ENCODE data around the gene CAMP. TPM values are rescaled to one million over a fixed set of nuclear protein-coding genes. Genes with fewer than 3 reads are reported as not detected.

The CAMP gene
- polyA plus RNA-seq, 1 donor from 2014 or later = not detected

GRCh38 chr3:48238531-48239085 is 15.3 kb downstream of the CAMP start:
- Histone ChIP-seq H3K9ac (ENCODE audit: low read length) (no peak overlapping the region), H3K4me3 (ENCODE audit: low read length) (no peak overlapping the region), H3F3A (ENCODE audit: insufficient read depth, low read length, poor library complexity, severe bottlenecking) (no peaks in the 10 kb centered on the region), H4K20me1 (ENCODE audit: insufficient read depth) (no peaks in the 10 kb centered on the region), H3K79me2 (replicated peaks; ENCODE audit: insufficient read depth, low read length) (peaks cover 4% of the 10 kb centered on the region), H3K9me2 (ENCODE audit: insufficient read depth, low read length) (no peaks in the 10 kb centered on the region), H2AFZ (ENCODE audit: low read depth, low read length) (no peak overlapping the region), H3K36me3 (ENCODE audit: insufficient read depth, low read length) (no peaks in the 10 kb centered on the region), H3K27me3 (ENCODE audit: insufficient read depth, low read depth, low read length) (no peaks in the 10 kb centered on the region), H3K27ac (ENCODE audit: low read length) (no peak overlapping the region), H3K4me2 (ENCODE audit: low read length) (no peak overlapping the region), H3K9me3 (ENCODE audit: low read length) (no peaks in the 10 kb centered on the region)
- TF ChIP-seq TAF1 (IDR thresholded peaks at IDR 0.05; ENCODE audit: low read depth) = no peak

- Histone ChIP-seq H4K20me1 (ENCODE audit: insufficient read depth) (no peaks in the 10 kb centered on the region), H3K27ac (ENCODE audit: low read length) (peak overlapping the region; percentile 83), H3K79me2 (replicated peaks; ENCODE audit: insufficient read depth, low read length) (peaks cover 6% of the 10 kb centered on the region), H3K36me3 (ENCODE audit: insufficient read depth, low read length) (no peaks in the 10 kb centered on the region), H3K4me2 (ENCODE audit: low read length) (peak overlapping the region; percentile 16), H2AFZ (ENCODE audit: low read depth, low read length) (peak overlapping the region; percentile 32), H3K9me3 (ENCODE audit: low read length) (no peaks in the 10 kb centered on the region), H3K27me3 (ENCODE audit: insufficient read depth, low read depth, low read length) (no peaks in the 10 kb centered on the region), H3F3A (ENCODE audit: insufficient read depth, low read length, poor library complexity, severe bottlenecking) (no peaks in the 10 kb centered on the region), H3K4me3 (ENCODE audit: low read length) (peak overlapping the region; percentile 93), H3K9me2 (ENCODE audit: insufficient read depth, low read length) (no peaks in the 10 kb centered on the region), H3K9ac (ENCODE audit: low read length) (peak overlapping the region; percentile 86)
- TF ChIP-seq EZH2 (IDR thresholded peaks at IDR 0.05; ENCODE audit: borderline replicate concordance, insufficient read depth, low read length, poor library complexity, severe bottlenecking) = no peak
- TF ChIP-seq MXI1 (conservative IDR thresholded peaks at IDR 0.05; ENCODE audit: poor library complexity, severe bottlenecking) = no peak
- TF ChIP-seq EP300 (conservative IDR thresholded peaks at IDR 0.05; ENCODE audit: poor library complexity, severe bottlenecking) = no peak
- TF ChIP-seq REST (IDR thresholded peaks at IDR 0.05; ENCODE audit: borderline replicate concordance) = no peak
- TF ChIP-seq RAD21 (conservative IDR thresholded peaks at IDR 0.05) = no peak
- TF ChIP-seq TAF1 (IDR thresholded peaks at IDR 0.05; ENCODE audit: low read depth) = no peak
- no peak for TF ChIP-seq SMC3 (conservative IDR thresholded peaks at IDR 0.05; ENCODE audit: poor library complexity)
- no peak for TF ChIP-seq POLR2AphosphoS5 (IDR thresholded peaks at IDR 0.05)
- TF ChIP-seq CTCF (IDR thresholded peaks at IDR 0.05; ENCODE audit: poor library complexity, severe bottlenecking) = no peak
Observed at GRCh38 chr3:48240000-48240963, 17.0 kb downstream of the CAMP start.
